Esophagus mucosa (tissue), 1 donor: ENCODE data around the gene RAI14. TPM values are rescaled to one million over a fixed set of nuclear protein-coding genes. Genes with fewer than 3 reads are reported as not detected.

Source experiments
- ATAC-seq: fragments of 200-7000 bp; cut with Tn5 transposase; one replicate; pipeline ENCODE4 v1.9.1; 2020
- total RNA-seq: library from RNA; stranded (reverse); gene quantifications from one replicate; pipeline ENCODE4 v1.2.4, GENCODE V29; 2023
- donor health status: DM: yes; HTN: yes; CAD: no.

The RAI14 gene
- total RNA-seq, 1 donor from 2014 or later: 9.8 TPM

DNA sequence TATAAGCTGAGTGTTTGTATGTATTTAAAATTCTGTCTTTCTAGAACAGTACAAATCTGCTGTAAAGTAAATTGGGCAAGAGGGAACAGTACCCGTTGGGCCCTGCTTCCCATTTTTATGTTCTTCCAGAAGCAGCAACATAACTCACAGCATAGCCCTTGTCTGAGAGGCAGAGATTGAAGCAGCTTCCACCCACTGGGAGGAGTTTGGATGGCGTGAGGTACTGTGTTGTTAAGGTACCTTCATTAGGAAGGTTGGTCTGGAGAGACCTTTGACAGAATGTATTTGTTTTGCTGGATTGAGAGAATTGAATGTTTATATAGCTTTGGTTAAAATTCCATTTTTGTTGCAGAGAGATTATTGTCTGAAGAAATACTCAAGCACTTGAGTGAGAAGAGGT is 24.8 kb downstream of the RAI14 start:
- no peak for ATAC-seq

DNA sequence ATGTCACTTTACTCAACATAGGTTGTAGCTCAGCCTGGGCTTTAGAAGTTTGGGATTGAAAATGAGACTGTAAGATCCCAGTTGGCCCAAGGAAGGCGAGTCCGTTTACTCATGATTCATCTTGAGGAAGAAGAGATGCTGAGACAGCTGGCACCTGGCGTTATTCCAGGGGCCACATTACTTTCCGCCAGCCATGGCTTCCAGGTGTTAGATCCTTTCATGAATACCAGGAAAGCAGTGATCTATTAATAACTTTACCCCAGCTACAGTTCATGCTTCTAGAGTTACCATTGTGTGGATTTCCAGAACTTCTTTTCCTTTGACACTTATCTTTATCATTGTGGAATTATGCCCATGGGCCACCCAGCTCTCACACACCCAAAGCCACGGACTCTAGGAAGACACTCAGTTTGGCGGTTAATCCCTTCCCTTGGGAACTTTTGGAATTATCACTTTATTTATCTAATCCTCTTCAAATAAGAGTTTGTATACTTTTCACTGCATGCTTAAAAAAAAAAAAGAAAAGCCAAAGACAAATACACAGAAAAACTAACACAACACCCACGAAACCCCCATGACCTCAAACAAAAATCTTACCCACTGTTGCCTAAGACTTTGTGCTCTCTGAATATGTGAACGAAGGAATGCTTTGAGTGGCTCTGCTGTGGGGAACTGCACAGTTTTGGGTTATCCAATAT is 26.9 kb downstream of the RAI14 start:
- peak; percentile 26 for ATAC-seq

DNA sequence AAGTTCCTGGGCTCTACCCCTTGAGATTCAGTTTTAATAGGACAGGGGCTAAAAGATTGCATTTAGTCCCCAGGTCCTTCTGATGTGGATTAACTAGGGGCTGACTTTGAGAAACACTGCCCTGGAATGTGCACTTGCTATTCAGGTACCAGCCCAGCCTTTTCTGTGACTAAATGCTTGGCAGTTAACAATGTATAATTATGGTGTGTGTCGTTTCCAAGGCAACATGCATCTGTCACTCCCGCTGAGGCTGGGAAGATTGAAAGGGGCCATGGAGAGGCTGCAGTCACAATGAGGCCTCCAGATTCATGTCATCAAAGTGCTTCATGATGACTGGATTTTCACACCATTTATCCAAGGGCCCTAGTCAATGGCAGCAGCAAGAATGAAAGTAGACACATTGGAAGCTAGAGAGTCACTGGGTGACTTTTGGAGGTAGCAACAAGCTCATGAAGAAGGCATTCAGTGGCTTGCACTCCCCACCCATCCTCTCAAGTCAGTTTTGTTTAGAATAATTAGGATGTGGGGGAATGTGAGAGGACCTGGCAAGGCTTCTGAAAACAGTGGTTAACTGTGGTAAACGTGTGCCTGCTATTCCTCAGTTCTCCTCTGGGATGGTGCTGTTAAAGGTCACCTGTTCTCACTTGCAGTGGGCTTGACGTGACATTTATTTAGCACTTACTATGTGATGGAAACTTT is 28.3 kb downstream of the RAI14 start:
- peak; percentile 62 for ATAC-seq

DNA sequence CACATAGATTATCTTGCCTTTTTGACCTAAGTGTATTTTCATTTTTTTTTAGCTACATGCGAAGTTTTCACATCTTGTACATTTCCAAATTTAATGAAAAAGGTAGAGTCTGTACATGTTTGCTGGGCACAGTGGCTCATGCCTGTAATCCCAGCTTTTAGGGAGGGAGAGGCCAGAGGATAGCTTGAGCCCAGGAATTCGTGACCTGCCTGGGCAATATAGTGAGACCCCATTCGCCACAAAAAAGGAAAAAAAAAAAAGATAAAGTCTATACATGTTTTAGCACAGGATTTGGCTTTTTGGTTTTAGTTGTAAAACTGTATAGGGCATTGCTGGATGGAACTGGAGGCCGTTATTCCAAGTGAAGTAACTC is 28.8 kb downstream of the RAI14 start:
- ATAC-seq: no peak

DNA sequence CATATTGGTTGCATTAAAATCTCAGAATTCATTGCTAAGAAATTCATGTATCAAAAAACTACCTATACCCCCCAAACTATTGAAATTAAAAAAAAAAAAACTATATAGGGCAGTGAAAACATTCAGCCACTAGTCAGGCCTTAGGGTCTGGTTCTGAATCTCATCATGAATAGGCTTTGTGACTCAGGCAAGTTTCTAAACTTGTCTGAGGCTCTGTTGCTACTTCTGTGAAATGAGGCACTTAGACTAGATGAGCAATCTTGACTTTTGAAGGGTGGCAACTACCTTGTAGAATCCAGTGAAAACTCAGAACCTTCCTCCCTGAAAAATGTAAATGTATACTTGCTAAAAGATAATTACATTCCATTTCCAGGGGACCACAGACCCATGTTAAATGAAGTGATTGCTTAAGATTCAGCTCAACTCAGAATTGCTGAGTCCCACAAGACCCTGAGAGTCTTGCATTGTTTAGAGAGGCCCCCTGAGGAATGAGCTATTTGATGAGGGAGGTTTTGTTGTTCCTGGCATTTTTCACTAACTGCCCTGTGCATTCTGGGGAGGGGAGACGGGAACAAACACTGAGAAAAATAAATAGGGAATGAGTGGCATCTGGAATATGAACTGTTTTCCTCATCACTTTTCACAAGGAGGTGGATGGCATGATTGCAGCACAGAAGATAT is 29.5 kb downstream of the RAI14 start:
- ATAC-seq: no peak

DNA sequence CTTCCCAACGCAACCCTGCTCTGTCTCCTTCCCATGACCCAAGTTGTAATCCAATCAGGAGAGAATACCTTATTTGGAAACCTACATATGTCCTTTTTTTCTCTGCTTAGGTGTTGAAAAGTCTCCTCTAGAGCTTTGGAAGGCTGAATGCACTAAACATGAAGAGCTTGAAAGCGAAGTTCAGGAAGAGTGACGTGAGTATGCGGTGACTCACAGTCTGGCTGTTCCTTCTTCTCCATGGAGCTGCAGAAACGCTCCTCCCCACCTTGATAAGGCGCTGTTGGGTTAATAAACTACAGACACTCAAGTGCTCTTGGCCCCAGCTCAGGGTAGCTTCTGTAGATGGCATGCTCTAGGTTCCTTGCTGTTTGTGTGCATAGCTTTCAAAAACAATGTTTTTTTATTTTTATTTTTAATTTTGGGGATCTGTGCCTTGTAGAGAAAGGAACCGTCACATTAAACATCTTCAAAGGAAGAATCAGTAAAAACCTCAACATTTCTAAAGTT is 30.7 kb downstream of the RAI14 start:
- ATAC-seq: peak; percentile 88

DNA sequence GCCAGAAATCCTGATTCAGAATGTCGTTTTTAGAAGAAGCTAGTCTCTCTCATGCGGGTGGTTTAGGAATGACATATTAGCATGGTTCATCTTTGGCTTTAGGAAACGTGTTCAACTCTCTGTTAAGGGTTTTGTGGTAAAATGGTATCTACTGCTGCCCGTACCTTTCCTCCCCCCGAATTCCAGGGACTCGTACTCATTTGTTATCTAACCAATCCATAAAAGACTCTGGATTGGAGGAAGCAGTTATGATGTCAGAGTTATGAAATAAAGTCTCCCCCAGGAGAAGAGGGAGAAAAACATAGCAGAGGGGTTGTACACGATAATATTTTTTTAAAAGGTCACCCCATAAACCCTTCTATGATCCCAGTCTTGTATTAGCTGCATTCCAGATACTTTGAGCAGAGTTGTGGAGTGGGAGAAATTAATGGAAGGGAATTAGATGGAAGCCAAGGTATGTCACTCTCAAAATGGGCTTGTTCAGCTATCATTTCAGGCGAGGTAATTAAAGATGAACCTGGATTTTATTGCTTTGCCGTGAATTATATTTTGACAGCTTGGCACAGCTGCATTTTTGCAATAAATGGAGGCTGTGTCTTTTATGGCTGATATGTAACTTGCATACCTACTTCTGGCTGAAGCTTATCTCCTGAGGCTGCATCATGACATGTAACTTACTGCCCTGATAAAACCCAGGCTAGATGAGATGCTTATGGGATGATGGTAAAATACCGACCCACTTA is 31.3 kb downstream of the RAI14 start:
- ATAC-seq: no peak

DNA sequence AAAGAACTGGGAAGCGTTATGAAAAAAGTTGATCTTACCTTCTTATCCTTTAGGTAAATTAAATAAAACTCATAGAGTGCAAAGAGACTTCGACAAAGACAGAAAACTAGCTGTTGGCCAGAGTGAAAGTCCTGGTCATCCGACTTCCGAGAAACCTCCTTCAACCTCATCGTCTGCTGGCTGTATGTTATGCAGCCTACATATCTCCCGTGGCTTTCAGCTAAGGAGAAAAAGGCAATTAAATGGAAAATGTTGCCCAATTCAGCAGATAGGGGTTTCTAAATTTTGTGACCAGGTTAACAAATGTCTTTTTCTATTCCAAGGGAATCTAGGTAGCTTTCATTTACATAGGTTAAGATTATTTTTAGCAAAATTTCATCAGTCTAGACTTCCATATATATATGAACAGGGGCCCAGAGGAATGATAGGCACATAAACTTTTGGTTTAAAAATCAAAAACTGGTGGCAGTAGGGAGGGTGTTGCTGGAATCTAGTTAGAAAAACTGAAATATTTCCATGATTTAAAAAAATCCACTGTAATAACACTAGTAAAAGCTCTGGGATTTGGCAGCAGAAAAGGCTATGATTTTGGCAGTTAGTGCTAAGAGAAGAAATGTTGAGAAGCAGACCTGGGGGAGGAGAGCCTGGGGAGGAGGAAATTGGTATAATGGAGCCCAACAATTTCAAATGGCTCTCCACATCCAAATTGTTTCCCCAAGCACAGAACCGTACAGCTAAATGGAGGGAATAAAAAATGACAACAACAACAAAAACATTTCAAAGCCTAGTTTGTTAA is 32.1 kb downstream of the RAI14 start:
- no peak for ATAC-seq

DNA sequence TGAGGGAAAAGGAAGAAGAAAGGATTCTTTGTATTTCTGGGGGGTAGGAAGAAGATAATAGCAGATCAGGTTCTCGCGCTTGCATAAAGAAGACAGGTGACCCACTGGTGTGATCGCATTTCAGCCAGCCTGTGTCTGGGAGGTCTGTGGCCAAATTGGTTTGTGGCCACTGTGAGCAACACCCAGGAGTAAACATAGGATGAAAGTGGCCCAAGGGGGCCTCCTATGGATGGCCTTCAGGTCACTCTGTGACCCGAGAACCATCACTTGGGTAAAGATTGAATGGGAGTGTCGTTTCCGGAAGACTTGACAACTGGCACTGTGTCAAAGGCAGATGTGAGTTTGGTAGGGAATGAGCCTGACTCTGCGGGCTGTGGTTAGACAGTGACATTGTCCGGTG is 34.2 kb downstream of the RAI14 start:
- no peak for ATAC-seq

DNA sequence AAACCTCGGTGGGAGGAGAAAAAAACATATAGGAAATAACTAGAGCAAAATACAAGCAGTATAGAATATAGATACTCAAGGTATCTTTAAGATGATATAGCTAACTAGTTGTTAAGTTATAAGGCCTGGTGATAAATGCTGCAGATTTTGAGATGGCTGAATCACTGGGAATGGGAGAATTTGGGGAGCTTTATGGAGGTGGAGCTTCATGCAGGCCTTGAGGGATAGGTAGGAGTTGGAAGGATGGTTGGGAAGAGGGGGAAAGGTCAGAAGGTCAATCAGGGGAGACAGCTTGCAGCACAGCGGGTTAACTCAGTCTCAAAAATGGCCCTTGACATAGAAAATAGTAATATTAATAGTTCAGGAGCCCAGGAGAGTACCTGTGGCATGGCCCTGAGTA is 34.8 kb downstream of the RAI14 start:
- ATAC-seq: no peak

DNA sequence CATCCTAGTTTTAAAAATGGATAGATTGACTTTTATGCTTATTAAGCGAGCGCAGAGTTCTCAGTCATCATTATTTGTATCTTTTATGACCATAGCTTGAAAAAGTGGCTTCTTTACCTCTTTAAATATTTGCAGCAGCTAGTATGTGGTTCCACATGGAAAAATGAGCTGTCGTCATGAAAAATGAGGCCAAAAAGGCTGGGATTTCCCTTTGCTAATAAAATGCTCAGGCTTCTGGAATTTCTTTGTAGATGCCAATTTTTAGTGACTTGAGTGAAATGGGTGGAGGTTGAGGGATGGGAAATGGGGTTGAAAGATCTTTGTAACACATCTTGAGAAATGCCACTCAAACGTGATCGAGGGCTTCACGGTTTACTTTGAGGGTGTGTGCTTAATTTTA is 35.2 kb downstream of the RAI14 start:
- no peak for ATAC-seq

DNA sequence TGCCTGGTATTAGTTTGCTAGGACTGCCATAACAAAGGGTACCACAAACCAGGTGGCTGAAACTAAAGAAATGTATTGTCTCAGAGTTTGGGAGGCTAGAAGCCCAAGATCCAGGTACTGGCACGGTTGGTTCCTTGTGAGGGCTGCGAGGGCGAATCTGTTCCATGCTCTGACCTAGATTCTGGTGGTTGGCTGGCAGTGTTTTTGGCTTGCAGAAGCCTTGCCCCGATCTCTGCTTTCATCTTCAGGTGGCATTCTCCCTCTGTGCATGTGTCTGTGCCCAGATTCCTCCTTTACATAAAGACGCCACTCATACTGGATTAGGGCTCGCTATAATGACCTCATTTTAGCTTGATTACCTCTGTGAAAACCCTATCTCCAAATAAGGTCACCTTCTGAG is 36.7 kb downstream of the RAI14 start:
- ATAC-seq: no peak

DNA sequence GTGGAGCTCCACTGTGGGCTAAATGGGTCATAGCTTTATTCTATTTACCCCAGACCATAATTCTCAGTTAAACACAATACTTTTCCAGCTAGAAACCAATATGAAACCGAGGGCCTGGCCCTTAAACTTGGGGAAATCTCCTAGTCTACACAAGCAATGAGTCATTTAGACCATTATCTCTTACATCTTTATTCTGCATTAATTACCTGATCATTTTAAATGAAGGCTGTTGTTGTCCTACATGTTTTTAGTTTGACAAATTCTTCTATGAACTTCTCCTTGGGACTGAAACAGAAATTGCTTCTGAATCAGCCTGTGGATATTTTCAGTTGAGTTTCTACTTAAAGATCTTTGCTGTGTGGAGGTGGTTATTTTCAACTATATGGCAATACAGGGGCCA is 37.9 kb downstream of the RAI14 start:
- ATAC-seq: no peak

DNA sequence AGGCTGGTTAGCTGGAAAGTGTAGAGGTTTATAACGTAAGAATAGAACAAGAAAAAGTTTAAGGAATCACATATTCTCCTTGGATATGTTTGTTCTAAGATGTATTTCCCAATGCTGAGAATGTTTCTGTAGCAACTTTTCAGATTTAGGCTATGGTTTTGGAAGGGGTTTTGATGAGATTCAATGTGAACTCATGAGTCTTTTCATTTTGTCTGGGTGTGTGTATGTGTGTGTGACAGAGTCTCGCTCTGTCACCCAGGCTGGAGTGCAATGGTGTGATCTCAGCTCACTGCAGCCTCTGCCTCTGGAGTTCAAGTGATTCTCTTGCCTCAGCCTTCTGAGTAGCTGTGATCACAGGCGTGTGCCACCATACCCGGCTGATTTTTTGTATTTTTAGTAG is 38.6 kb downstream of the RAI14 start:
- ATAC-seq: no peak

DNA sequence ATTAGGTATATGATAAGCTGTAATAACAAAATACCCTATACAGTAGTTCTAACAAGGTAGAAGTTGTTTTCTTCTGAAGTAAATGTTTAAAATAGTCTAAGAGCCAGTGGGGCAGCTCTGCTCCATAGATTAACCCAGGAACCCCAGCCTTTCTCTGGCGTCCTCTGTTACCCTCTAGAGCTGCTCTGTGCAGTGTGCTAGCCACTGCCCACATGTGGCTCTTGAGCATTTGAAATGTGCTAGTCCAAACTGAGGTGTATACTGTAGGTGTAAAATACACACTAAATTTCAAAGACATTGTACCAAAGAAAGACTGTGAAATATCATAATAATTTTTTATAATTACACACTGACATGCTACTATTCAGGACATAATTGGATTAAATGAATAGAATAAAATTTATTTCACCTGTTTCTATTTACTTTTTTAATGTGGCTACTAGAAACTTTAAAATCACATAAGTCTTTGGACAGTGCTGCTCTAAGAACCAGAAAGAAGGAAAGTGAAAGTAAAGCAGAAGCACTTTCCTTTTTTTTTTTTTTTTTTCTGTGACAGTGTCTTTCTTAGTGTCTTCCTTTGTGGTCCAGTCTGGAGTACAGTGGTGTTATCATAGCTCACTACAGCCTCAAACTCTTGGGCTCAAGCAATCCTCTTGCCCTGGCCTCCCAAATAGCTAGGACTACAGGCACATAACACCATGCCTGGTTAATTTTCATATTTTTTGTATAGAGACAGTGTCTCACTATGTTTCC is 39.3 kb downstream of the RAI14 start:
- no peak for ATAC-seq

DNA sequence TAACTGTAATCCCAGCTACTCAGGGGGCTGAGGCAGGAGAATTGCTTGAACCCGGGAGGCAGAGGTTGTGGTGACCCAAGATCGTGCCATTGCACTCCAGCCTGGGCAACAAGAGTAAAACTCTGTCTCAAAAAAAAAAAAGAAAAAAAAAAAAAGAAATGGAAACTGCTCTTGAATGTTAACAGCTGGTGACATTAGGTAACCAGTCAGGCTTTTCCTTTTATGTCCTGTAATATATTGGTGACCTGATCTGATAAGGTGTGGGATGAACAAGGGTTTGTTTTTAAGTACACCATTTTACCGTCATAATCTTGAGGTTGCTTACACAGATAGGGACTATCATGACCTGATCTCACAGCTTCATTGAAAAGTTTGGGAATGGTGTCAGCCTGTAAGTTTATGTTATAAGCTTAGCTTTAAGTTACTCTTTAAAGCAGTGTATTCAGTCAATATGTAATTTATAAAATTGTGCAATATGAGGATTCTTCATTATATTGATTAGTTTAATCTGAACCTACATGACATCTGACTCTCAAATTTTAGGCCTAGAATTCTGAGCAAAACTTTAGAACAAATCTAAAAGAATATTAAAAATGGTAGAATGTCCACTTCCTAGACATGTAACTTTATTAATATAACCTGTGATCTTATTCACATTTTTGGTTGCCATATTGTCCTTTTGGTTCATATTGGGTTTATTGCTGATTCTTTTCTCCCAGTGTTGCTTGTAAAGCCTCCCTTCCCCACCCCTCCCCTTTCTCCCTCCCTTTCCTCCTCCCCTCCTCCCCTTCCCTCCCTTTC is 41.4 kb downstream of the RAI14 start:
- no peak for ATAC-seq

DNA sequence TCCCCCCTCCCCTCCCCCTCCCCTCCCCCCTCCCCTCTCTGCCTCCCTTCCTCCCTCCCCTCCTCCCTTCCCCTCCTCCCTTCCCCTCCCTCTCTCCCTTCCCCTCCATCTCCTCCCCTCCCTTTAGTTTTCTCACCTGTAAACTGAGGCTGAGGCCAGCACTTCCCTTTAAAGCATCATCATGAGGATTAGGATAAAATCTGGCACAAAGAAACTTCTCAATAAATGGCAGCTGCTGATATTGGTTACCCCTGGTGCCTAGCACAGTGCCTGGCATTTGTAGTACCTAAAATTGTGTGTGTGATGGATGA is 41.9 kb downstream of the RAI14 start:
- ATAC-seq: no peak

DNA sequence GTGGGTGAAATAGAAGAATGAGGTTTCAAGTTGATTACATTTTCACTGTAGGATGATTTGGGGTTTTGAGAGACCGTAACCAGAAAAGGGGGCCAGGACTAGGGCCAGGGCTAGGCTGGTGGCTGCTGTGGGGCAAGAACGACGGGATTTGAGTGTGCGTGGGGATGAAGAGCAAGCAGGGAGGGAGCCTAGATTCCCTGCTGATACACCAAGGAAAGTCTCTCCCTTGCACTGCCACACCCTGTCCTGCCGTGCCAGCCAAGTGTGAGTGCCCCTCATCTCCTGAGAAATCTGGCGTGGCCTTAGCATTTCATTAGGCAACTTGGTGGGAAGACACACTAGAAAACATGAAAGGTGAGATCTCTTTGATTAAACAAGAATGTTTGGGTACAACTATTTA is 42.6 kb downstream of the RAI14 start:
- no peak for ATAC-seq

DNA sequence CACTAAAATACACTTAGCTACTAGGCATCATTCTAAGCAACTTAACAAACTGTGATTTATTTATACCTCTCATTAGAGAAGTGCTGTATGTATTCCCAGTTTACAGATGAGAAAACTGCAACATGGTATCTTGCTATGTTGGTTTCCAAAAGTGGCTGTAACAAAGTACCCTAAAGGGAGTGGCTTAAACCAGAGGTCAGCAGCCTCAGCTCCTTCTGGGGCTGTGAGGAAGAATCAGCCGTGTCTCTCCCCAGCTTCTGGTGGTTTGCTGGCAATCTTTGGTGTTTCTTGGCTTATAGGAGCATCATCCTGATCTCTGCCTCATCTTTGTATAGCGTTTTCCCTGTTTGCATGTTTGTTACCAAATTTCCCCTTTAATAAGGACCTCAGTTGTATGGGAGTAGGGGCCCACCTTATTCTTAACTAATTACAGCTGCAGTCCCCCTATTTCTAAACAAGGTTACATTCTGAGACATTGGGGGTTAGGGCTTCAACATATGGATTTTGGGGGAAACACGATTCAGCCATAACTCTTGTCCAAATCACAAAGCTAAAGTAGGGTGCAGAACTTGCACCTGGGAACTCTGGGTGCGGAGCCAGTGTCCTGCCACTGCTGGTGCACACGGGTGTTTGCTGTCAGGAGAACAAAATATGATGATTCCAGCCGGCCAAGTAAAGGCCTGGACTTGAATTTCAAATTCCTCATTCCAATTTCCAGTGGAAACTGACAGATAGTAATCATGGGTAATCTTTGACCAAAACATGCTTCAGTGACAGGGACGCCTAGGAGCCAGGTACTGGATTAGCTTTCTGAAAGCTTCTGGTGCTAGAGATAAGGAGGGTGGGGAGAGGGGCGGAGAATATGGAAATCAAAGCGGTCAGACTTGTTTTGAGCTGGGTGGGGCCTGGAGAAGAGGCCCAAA is 43.3 kb downstream of the RAI14 start:
- peak; percentile 41 for ATAC-seq

DNA sequence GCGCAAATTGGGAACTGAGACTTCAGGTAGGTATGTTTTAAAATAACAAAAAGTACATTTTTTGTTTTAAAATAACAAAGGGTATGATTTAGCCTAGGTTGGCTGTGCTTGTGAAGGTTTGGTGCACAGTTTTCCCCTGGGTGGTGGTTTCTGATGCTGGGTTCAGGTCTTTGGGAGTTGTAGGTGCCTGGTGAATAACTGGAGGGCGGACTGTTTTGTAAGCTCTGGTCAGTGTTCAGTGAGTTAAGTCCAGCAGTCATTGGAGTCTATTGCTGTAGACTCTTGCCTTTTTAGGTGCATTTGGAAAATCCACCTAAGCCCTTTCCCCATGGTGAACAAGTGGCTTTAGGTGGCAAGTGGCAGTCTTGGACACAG is 43.9 kb downstream of the RAI14 start:
- no peak for ATAC-seq
